GM13976 (cell line): ENCODE results near the gene ACIN1.

Source experiments
- DNase-seq: peaks from one replicate; pipeline ENCODE4 v3.0.0; 2012; ENCODE audit warnings: low spot score
- in situ Hi-C: fragments of 300-500 bp; cut with MboI; formaldehyde crosslinking; loops from one replicate; pipeline ENCODE4 v1.12.0; 2022; ENCODE audit warnings: low sequenced_read_pairs, mixed read lengths, inconsistent platforms; ENCODE audit not compliant: unreplicated experiment
- TF ChIP-seq, protein P1 (sequence below): IDR thresholded peaks from 2 replicates; pipeline ENCODE4 v1.5.1; 2012; ENCODE audit warnings: borderline replicate concordance, mild to moderate bottlenecking; ENCODE audit not compliant: insufficient read depth; ENCODE audit errors: extremely low read depth, missing control alignments, control extremely low read depth

ACIN1 gene, protein sequence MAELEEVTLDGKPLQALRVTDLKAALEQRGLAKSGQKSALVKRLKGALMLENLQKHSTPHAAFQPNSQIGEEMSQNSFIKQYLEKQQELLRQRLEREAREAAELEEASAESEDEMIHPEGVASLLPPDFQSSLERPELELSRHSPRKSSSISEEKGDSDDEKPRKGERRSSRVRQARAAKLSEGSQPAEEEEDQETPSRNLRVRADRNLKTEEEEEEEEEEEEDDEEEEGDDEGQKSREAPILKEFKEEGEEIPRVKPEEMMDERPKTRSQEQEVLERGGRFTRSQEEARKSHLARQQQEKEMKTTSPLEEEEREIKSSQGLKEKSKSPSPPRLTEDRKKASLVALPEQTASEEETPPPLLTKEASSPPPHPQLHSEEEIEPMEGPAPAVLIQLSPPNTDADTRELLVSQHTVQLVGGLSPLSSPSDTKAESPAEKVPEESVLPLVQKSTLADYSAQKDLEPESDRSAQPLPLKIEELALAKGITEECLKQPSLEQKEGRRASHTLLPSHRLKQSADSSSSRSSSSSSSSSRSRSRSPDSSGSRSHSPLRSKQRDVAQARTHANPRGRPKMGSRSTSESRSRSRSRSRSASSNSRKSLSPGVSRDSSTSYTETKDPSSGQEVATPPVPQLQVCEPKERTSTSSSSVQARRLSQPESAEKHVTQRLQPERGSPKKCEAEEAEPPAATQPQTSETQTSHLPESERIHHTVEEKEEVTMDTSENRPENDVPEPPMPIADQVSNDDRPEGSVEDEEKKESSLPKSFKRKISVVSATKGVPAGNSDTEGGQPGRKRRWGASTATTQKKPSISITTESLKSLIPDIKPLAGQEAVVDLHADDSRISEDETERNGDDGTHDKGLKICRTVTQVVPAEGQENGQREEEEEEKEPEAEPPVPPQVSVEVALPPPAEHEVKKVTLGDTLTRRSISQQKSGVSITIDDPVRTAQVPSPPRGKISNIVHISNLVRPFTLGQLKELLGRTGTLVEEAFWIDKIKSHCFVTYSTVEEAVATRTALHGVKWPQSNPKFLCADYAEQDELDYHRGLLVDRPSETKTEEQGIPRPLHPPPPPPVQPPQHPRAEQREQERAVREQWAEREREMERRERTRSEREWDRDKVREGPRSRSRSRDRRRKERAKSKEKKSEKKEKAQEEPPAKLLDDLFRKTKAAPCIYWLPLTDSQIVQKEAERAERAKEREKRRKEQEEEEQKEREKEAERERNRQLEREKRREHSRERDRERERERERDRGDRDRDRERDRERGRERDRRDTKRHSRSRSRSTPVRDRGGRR

DNA sequence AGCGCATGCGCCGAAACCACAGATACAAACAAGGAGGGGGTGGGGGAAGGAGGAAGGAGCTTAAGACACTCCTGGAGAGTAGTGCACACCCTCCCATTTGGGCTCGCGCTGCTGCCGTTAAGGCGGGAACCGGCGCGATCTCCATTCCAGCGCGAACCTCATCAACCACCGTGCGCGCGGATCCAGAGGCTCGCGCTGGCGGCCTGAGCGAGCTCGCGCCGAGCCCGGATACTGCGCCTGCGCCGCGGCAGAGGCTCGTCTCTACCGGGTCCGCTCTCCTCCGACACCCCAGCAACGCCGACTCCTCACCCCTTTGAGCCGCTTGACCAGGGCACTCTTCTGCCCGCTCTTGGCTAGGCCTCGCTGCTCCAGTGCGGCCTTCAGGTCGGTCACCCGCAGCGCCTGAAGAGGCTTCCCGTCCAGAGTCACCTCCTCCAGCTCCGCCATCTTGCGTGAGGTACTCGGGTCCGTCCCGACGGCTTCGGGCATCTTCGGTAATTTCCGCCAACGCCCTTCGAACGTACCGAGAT, at the start of gene ACIN1:
Gene ACIN1, minus strand, starts transcription at position 471 of the 530 bp plus-strand sequence. Its CDS starts 24 bp downstream, at position 447.
- in situ Hi-C loops, result no loop called here
- TF ChIP-seq, protein P1, sequence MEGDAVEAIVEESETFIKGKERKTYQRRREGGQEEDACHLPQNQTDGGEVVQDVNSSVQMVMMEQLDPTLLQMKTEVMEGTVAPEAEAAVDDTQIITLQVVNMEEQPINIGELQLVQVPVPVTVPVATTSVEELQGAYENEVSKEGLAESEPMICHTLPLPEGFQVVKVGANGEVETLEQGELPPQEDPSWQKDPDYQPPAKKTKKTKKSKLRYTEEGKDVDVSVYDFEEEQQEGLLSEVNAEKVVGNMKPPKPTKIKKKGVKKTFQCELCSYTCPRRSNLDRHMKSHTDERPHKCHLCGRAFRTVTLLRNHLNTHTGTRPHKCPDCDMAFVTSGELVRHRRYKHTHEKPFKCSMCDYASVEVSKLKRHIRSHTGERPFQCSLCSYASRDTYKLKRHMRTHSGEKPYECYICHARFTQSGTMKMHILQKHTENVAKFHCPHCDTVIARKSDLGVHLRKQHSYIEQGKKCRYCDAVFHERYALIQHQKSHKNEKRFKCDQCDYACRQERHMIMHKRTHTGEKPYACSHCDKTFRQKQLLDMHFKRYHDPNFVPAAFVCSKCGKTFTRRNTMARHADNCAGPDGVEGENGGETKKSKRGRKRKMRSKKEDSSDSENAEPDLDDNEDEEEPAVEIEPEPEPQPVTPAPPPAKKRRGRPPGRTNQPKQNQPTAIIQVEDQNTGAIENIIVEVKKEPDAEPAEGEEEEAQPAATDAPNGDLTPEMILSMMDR, result no peak
- DNase-seq, result peak; percentile 79

DNA sequence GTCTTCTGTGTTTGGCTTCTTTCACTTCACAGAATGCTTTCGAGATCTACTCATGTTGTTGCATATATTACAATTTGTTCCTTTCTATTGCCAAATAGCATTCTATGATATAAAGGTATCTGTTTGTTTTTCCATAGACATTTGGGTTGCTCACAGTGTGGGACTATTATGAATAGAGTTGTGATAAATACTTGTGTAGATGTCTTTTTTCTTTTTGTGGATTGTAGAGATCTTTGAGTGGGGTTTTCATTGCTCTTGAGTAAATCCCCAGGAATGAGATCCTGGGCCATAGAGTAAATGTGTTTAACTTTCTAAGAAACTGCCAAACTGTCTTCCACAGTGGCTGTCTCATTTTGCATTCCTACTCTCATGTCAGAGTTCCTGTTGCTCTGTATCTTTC, 49.0 kb upstream of the ACIN1 start:
- TF ChIP-seq, protein P1, result no peak
- no peak for DNase-seq
- in situ Hi-C loops, result no loop called here

DNA sequence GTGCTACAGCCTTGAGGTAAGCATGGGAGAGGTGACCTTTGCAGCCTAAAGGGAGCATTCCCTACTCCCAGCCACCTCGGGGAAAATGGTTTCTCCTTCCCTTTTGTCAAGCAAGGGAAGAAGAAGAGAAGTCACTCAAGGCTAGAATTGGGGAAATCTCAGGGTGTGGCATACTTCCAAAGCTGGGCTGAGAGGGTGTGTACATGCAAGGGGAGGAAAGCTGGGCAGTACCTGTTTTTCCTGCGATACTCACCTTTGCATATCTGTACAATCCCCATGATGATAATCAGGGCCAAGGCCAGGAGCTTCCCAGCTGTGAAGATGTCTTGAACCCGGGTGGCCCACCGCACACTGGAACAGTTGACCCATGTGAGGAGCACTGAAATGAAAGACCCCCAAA, 47.9 kb upstream of the ACIN1 start:
- TF ChIP-seq, protein P1, result no peak
- DNase-seq, result no peak
- in situ Hi-C loops, result no loop called here

DNA sequence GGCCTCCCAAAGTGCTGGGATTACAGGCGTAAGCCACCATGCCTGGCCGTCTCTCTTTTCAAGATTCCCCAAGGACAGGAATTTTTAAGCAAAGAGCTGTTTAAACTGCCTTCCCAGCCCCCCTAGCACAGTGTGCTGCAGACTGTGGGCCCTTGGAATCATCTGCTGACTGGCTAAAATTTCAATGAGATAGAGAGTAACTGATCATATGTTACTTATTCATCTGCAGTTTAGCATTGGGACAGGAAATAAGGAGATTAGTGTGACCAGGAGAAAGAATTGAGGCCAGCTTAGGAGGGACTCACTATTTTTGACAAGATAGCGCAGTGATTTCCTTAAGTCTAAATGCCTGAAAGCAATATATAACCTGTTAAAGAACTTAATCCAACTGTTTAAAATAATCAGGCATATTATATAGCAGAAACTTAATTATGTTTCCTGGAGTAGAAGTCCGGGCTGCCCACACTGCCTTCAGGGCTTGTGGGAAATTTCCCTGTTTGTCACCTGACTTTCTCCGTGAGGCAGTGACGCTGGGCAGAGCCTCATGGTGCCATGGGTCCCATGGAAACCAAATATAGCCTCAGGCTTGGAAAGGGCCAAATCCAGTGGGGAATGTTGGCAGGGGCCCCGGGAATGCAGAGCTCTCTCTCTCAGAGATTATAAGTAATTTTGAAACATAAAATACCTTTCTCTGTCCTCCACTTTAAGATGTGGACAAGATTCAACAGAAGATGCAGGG, 46.9 kb upstream of the ACIN1 start:
- TF ChIP-seq, protein P1, result no peak
- DNase-seq, result no peak
- in situ Hi-C loops, result no loop called here

DNA sequence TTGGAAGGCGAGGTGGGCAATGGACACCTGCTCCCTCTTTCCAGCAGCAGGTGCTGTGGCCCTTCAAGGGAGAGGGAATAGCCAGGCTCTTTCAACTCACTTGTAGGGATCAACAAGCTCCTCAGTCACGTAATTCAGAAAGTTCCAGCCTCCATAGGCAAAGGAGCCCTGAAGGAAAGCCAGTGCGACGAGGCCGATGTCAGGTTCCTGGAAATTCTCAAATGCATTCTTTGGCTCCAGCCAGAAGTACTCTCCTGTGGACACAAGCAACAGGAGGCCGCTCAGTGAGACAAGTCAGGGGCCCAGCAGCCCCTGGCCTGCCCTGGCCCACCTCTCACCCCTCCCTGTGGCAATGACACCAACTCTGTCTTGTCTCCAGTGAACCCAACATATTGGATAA, 45.4 kb upstream of the ACIN1 start:
- TF ChIP-seq, protein P1, result no peak
- DNase-seq, result no peak
- in situ Hi-C loops, result no loop called here
